ENCODE results near the gene GZF1.

DNA sequence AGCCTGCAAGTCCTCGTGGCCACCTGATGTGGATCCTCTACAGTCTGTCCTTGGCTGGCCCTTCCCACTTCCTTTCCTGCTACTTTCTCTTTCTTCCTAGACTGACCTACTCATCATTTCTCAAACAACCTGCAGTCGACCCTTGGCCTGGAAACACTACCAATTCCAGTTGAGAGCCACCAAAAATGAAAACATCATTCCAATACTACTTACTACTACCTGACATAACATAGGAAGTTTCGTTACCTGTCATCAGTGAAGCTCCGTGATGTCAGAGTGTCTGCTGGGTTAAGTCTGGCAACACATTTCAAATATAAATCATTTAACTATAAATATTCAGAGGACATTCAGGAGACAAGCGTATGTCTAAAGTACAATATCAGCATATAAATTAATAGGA, 13.8 kb downstream of the GZF1 start:
- no peak for TF ChIP-seq POLR2AphosphoS5 (IDR thresholded peaks at IDR 0.05)
- TF ChIP-seq, protein P1, sequence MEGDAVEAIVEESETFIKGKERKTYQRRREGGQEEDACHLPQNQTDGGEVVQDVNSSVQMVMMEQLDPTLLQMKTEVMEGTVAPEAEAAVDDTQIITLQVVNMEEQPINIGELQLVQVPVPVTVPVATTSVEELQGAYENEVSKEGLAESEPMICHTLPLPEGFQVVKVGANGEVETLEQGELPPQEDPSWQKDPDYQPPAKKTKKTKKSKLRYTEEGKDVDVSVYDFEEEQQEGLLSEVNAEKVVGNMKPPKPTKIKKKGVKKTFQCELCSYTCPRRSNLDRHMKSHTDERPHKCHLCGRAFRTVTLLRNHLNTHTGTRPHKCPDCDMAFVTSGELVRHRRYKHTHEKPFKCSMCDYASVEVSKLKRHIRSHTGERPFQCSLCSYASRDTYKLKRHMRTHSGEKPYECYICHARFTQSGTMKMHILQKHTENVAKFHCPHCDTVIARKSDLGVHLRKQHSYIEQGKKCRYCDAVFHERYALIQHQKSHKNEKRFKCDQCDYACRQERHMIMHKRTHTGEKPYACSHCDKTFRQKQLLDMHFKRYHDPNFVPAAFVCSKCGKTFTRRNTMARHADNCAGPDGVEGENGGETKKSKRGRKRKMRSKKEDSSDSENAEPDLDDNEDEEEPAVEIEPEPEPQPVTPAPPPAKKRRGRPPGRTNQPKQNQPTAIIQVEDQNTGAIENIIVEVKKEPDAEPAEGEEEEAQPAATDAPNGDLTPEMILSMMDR (IDR thresholded peaks at IDR 0.05), result no peak
- no peak for TF ChIP-seq POLR2A (IDR thresholded peaks at IDR 0.05)

All from transverse colon (tissue), 4 donors.